SK-N-SH (cell line): Measurements from ENCODE around the gene RPP30. TPM values are rescaled to one million over a fixed set of nuclear protein-coding genes. Genes with fewer than 3 reads are reported as not detected.

Experiments
- CTCF ChIA-PET: fragments of 300-600, 350-600 bp; formaldehyde crosslinking; extraction: SDS; loops from one replicate; lab custom pipeline; 2021; lab: Yijun Ruan, JAX
- POLR2A ChIA-PET: fragments of 350-600 bp; sonication (Branson Sonifier 250); formaldehyde crosslinking; extraction: SDS; loops from one replicate; lab custom pipeline; 2020; ENCODE audit warnings: antibody characterized with exemption, inconsistent platforms; lab: Yijun Ruan, JAX
- DNase-seq: peaks from one replicate; pipeline ENCODE4 v3.0.0; 2012
- H2AFZ ChIP-seq: fragments of 200-600 bp; sonication (generic); 2 replicates; pipeline ENCODE4 v1.8.1; 2016; ENCODE audit warnings: antibody characterized with exemption, mild to moderate bottlenecking, low read depth
- H3F3A ChIP-seq: fragments of 200-600 bp; sonication (generic); replicated peaks from 2 replicates; pipeline ENCODE3; 2016; ENCODE audit warnings: antibody characterized with exemption, mild to moderate bottlenecking; ENCODE audit not compliant: insufficient read depth
- H3K27ac ChIP-seq, 2 experiments: fragments of 200-500 bp in 1 of 2; fragments of 200-600 bp in 1 of 2; sonication (Bioruptor generic) in 1 of 2; sonication (generic), shearing (Covaris generic) in 1 of 2; 2 replicates each; pipeline versions ENCODE4 v1.5.1 to v1.6.1; 2014 to 2016; ENCODE audit warnings: low read depth in 2 of 2, inconsistent platforms in 1 of 2, low read length in 1 of 2, mild to moderate bottlenecking in 1 of 2, mixed read lengths in 1 of 2
- H3K27me3 ChIP-seq: fragments of 200-600 bp; sonication (generic), shearing (Covaris generic); 2 replicates; pipeline ENCODE4 v1.6.1; 2016; ENCODE audit warnings: mixed run types; ENCODE audit not compliant: insufficient read depth
- H3K36me3 ChIP-seq, 2 experiments: fragments of 200-500 bp in 1 of 2; fragments of 200-600 bp in 1 of 2; sonication (Bioruptor generic) in 1 of 2; sonication (generic) in 1 of 2; replicated peaks in 1 of 2; 2 replicates each; pipeline versions ENCODE3 to v1.5.1; 2014 to 2016; ENCODE audit warnings: low read length in 1 of 2, mild to moderate bottlenecking in 1 of 2; ENCODE audit not compliant: insufficient read depth in 2 of 2, control insufficient read depth in 1 of 2
- H3K4me1 ChIP-seq, 2 experiments: fragments of 200-500 bp in 1 of 2; fragments of 200-600 bp in 1 of 2; sonication (Bioruptor generic) in 1 of 2; sonication (generic), shearing (Covaris generic) in 1 of 2; 2 replicates each; pipeline versions ENCODE4 v1.5.1 to v1.6.1; 2014 to 2016; ENCODE audit warnings: low read depth in 1 of 2, low read length in 1 of 2, mixed run types in 1 of 2; ENCODE audit not compliant: insufficient read depth in 2 of 2, control insufficient read depth in 1 of 2
- H3K4me2 ChIP-seq: fragments of 200-600 bp; sonication (generic), shearing (Covaris generic); 2 replicates; pipeline ENCODE4 v1.6.1; 2017; ENCODE audit warnings: mixed run types
- H3K4me3 ChIP-seq, 2 experiments: fragments of 200-500 bp in 1 of 2; fragments of 200-600 bp in 1 of 2; sonication (Bioruptor generic) in 1 of 2; sonication (generic), shearing (Covaris generic) in 1 of 2; 2 replicates each; pipeline versions ENCODE4 v1.5.1 to v1.8.1; 2014 to 2016; ENCODE audit warnings: low read depth in 2 of 2, inconsistent platforms in 1 of 2, low read length in 1 of 2, mild to moderate bottlenecking in 1 of 2, mixed read lengths in 1 of 2, moderate library complexity in 1 of 2
- H3K79me2 ChIP-seq: fragments of 200-600 bp; sonication (generic); 2 replicates; pipeline ENCODE4 v1.8.1; 2017; ENCODE audit warnings: mild to moderate bottlenecking; ENCODE audit not compliant: insufficient read depth
- H3K9ac ChIP-seq: fragments of 200-600 bp; sonication (generic); 2 replicates; pipeline ENCODE4 v1.6.1; 2017; ENCODE audit warnings: mixed run types
- H3K9me2 ChIP-seq: fragments of 200-600 bp; sonication (generic); 2 replicates; pipeline ENCODE4 v1.6.1; 2017; ENCODE audit warnings: mixed run types
- H3K9me3 ChIP-seq: fragments of 200-600 bp; sonication (generic); 2 replicates; pipeline ENCODE4 v1.6.1; 2017; ENCODE audit warnings: mixed run types, mild to moderate bottlenecking, moderate library complexity
- H4K20me1 ChIP-seq: fragments of 200-600 bp; sonication (generic); 2 replicates; pipeline ENCODE4 v1.6.1; 2017; ENCODE audit warnings: mild to moderate bottlenecking, mixed run types; ENCODE audit not compliant: insufficient read depth
- CHD2 ChIP-seq: fragments of 150-350 bp; IDR thresholded peaks from 2 replicates; pipeline ENCODE4 v1.6.1; 2018; ENCODE audit warnings: low read length; ENCODE audit not compliant: partially characterized antibody
- FOXJ3 ChIP-seq: sonication (generic); formaldehyde crosslinking; IDR thresholded peaks from 2 replicates; pipeline ENCODE4 v1.5.1; 2020; ENCODE audit warnings: mild to moderate bottlenecking, missing genetic modification reagents
- FOXM1 ChIP-seq: IDR thresholded peaks from 2 replicates; pipeline ENCODE4 v1.4.0; 2012; ENCODE audit warnings: low read depth, mild to moderate bottlenecking
- GABPA ChIP-seq: IDR thresholded peaks from 2 replicates; pipeline ENCODE4 v1.4.0; 2012; ENCODE audit warnings: low read depth, mild to moderate bottlenecking
- GATA2 ChIP-seq: sonication (generic); formaldehyde crosslinking; IDR thresholded peaks from 2 replicates; pipeline ENCODE4 v1.5.0; 2020; ENCODE audit warnings: mild to moderate bottlenecking, missing genetic modification reagents
- JUND ChIP-seq: IDR thresholded peaks from 2 replicates; pipeline ENCODE4 v1.4.0; 2012
- MEF2A ChIP-seq: IDR thresholded peaks from 2 replicates; pipeline ENCODE4 v1.4.0; 2012; ENCODE audit warnings: low read depth, borderline replicate concordance
- NFIC ChIP-seq: IDR thresholded peaks from 2 replicates; pipeline ENCODE4 v1.4.0; 2012; ENCODE audit warnings: borderline replicate concordance
- TAF1 ChIP-seq: IDR thresholded peaks from 2 replicates; pipeline ENCODE4 v1.6.1; 2012; ENCODE audit warnings: low read depth, mild to moderate bottlenecking, low read length, moderate library complexity, borderline replicate concordance
- TCF12 ChIP-seq: IDR thresholded peaks from 2 replicates; pipeline ENCODE4 v1.4.0; 2012
- TEAD4 ChIP-seq: IDR thresholded peaks from 2 replicates; pipeline ENCODE4 v1.4.0; 2012; ENCODE audit warnings: mild to moderate bottlenecking, borderline replicate concordance; ENCODE audit not compliant: insufficient read depth
- WGBS: methylation state at CpG from one replicate; pipeline ENCODE4 v1.1.6; 2017; ENCODE audit warnings: low lambda C conversion rate; 5-methylcytosine and 5-hydroxymethylcytosine counted together
- polyA plus RNA-seq, 3 experiments: library from polyadenylated mRNA; depleted of rRNA; stranded (reverse); fragments of >200 nt; gene quantifications; 2 replicates each; pipeline ENCODE4 v1.2.3, GENCODE V29; 2012
- TF ChIP-seq, protein P1 (sequence below): IDR thresholded peaks from 2 replicates; pipeline ENCODE4; 2012
- TF ChIP-seq, protein P2 (sequence below): fragments of 150-350 bp; IDR thresholded peaks from 2 replicates; pipeline ENCODE4 v1.6.1; 2017; ENCODE audit warnings: antibody characterized with exemption, low read length, low read depth, borderline replicate concordance

Gene RPP30
- polyA plus RNA-seq, 1 of the 3 experiments (the other 2 are of a cell fraction), result 16.7 TPM

DNA sequence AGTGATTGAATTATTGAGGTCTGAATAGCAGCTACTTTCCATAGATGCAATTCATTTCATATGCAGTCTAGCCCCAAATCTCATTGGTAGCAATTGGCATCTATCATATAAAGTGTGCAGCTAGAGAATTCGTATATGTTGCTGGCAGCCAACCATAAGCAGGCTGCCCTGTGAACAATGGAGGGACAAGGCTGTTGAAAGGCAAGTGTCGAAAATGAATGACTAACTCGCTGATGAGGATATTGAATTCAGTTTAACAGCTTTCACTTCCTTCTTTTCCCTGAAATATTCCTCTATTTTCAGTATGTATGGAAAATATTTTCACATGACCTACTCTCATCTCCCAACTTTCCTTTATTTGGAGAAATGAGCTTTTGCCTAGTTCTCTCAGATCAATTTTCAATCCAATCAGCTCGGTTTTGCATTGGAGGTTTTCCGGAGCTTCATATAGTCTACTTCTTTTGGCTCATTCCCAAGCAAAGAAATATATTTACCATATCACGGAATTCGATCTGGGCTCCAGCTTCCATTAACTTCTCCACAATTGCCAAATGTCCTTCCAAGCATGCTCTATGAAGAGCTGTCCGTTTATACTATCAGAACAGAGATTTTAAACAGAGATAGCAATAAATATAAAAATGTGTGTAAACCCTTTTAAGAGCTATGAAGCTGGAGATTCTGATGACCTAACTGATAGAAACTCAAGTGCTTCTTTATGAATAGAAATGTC lies 45.6 kb downstream of the RPP30 start (continued):
- TF ChIP-seq, protein P1, sequence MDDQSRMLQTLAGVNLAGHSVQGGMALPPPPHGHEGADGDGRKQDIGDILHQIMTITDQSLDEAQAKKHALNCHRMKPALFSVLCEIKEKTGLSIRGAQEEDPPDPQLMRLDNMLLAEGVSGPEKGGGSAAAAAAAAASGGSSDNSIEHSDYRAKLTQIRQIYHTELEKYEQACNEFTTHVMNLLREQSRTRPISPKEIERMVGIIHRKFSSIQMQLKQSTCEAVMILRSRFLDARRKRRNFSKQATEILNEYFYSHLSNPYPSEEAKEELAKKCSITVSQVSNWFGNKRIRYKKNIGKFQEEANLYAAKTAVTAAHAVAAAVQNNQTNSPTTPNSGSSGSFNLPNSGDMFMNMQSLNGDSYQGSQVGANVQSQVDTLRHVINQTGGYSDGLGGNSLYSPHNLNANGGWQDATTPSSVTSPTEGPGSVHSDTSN, result peak; percentile 87
- TF ChIP-seq FOXM1 (peak; percentile 85), JUND (peak; percentile 85), TEAD4 (peak; percentile 86), FOXJ3 (no peak), MEF2A (0 out of 2 replicates have a peak, but pooled peaks have one; percentile 36), GABPA (no peak), TAF1 (no peak), NFIC (peak; percentile 92)
- TF ChIP-seq, protein P2, sequence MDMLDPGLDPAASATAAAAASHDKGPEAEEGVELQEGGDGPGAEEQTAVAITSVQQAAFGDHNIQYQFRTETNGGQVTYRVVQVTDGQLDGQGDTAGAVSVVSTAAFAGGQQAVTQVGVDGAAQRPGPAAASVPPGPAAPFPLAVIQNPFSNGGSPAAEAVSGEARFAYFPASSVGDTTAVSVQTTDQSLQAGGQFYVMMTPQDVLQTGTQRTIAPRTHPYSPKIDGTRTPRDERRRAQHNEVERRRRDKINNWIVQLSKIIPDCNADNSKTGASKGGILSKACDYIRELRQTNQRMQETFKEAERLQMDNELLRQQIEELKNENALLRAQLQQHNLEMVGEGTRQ, result no peak

DNA sequence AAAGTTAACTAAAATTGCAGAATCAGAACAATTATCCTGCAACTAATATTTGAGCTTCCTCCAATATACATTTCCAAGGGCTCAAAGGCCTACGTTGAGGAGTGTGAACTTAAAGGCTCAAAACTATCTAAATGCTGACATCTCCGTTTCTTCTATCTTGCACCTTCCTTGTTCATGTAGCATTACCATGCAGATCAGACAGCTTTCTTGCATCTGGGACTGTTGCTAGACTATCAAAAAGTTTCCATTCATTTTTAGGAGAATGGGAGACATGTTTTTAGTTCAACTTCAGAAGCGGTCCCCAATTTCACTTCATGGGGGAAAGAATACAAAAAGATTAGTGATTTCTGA lies 46.2 kb downstream of the RPP30 start:
- H3K9me3 ChIP-seq, result no peaks in the 10 kb centered on the region
- H3F3A ChIP-seq, result peaks cover 58% of the 10 kb centered on the region
- peak overlapping the region; percentile 30; the same call in 1 of the 2 replicates for H2AFZ ChIP-seq
- CTCF ChIA-PET, result interaction anchor here (1.1 to 3.6 kb wide), 6 partner anchors 9 to 380 kb away, joined by 3 to 21 read pairs (median 4); no protein-coding TSS in a partner anchor
- H3K4me2 ChIP-seq, result peak overlapping the region; percentile 54; the same call in 1 of the 2 replicates
- H3K4me1 ChIP-seq, result peaks cover 10 to 17% of the 10 kb centered on the region in 2 experiments
- H3K36me3 ChIP-seq, result peaks cover 3 to 32% of the 10 kb centered on the region in 2 experiments
- H3K9me2 ChIP-seq, result no peaks in the 10 kb centered on the region
- POLR2A ChIA-PET, result no interaction called here
- H3K27ac ChIP-seq, result peak overlapping the region; percentile 62 to 91; a peak in 3 of 4 replicates
- H3K4me3 ChIP-seq, result peak overlapping the region in 1 of 2 experiments; percentile 31; a peak in 1 of 4 replicates
- DNase-seq, result no peak
- no peaks in the 10 kb centered on the region for H4K20me1 ChIP-seq
- 47% methylated on average over 3 of the region's 3 CpGs for WGBS
- TF ChIP-seq CHD2 (no peak), TEAD4 (0 out of 2 replicates have a peak, but pooled peaks have one; percentile 42), TCF12 (peak; percentile 1; the same call in 1 of the 2 replicates), GATA2 (CRISPR knock-in tag) (no peak)
- TF ChIP-seq, all 33 proteins: peak for 2
- Histone ChIP-seq H3K79me2 (peaks cover 11% of the 10 kb centered on the region; the same call in 1 of the 2 replicates), H3K9ac (no peak overlapping the region), H3K27me3 (no peaks in the 10 kb centered on the region)
